ENCODE results near the gene GSTT2. TPM values are rescaled to one million over a fixed set of nuclear protein-coding genes. Genes with fewer than 3 reads are reported as not detected.
"Not testable (repeated sequence)": the region's sequence is repeated elsewhere in the genome, so short reads cannot be mapped to it uniquely, and the experiment has no call there.

Gene GSTT2
- polyA plus RNA-seq, 1 donor (not counting 4 experiments of a cell fraction or from before 2014, with no cell fraction given): 0.24 TPM

GRCh38 chr22:23986538-23987178 lies 6.7 kb downstream of the GSTT2 start:
- H3K79me2 ChIP-seq (ENCODE audit: control insufficient read depth, insufficient read depth, low read length); DNase-seq (ENCODE audit: low read depth, low spot score); H3K4me1 ChIP-seq (ENCODE audit: control insufficient read depth, extremely low read depth, insufficient read depth, low read length); H3K9me3 ChIP-seq (ENCODE audit: control insufficient read depth, low read depth, low read length); H3K4me3 ChIP-seq (ENCODE audit: control insufficient read depth in 2 of 3, extremely low read depth in 1 of 3, insufficient read depth in 2 of 3, low read depth in 1 of 3, low read length in 3 of 3); H3K27ac ChIP-seq (ENCODE audit: control insufficient read depth, insufficient read depth, low read length); H3K4me2 ChIP-seq (ENCODE audit: control insufficient read depth, extremely low read depth, insufficient read depth, low read depth, low read length); H3K27me3 ChIP-seq (ENCODE audit: control insufficient read depth, extremely low read depth, insufficient read depth, low read length); dilution Hi-C loops (cut with MboI; ENCODE audit: extremely low pct_ligation_motif_present, low sequenced_read_pairs); H3K9me1 ChIP-seq (ENCODE audit: control insufficient read depth, extremely low read depth, insufficient read depth, low read length); H4K20me1 ChIP-seq (ENCODE audit: control insufficient read depth, extremely low read depth, insufficient read depth, low read length); H3K9ac ChIP-seq (ENCODE audit: control insufficient read depth, extremely low read depth, insufficient read depth, low read length); H3K36me3 ChIP-seq (ENCODE audit: control insufficient read depth in 2 of 2, extremely low read depth in 1 of 2, insufficient read depth in 2 of 2, low read length in 2 of 2); FAIRE-seq; H2AFZ ChIP-seq (ENCODE audit: control insufficient read depth, low read length): not testable (repeated sequence)

GRCh38 chr22:23989583-23990244 lies 9.8 kb downstream of the GSTT2 start:
- dilution Hi-C loops (cut with MboI; ENCODE audit: extremely low pct_ligation_motif_present, low sequenced_read_pairs); H3K79me2 ChIP-seq (ENCODE audit: control insufficient read depth, insufficient read depth, low read length); DNase-seq (ENCODE audit: low read depth, low spot score); H3K27ac ChIP-seq (ENCODE audit: control insufficient read depth, insufficient read depth, low read length); H4K20me1 ChIP-seq (ENCODE audit: control insufficient read depth, extremely low read depth, insufficient read depth, low read length); H3K36me3 ChIP-seq (ENCODE audit: control insufficient read depth in 2 of 2, extremely low read depth in 1 of 2, insufficient read depth in 2 of 2, low read length in 2 of 2); H2AFZ ChIP-seq (ENCODE audit: control insufficient read depth, low read length); H3K27me3 ChIP-seq (ENCODE audit: control insufficient read depth, extremely low read depth, insufficient read depth, low read length); FAIRE-seq; H3K9ac ChIP-seq (ENCODE audit: control insufficient read depth, extremely low read depth, insufficient read depth, low read length); H3K4me3 ChIP-seq (ENCODE audit: control insufficient read depth in 2 of 3, extremely low read depth in 1 of 3, insufficient read depth in 2 of 3, low read depth in 1 of 3, low read length in 3 of 3); H3K9me3 ChIP-seq (ENCODE audit: control insufficient read depth, low read depth, low read length); H3K4me2 ChIP-seq (ENCODE audit: control insufficient read depth, extremely low read depth, insufficient read depth, low read depth, low read length); H3K9me1 ChIP-seq (ENCODE audit: control insufficient read depth, extremely low read depth, insufficient read depth, low read length); H3K4me1 ChIP-seq (ENCODE audit: control insufficient read depth, extremely low read depth, insufficient read depth, low read length): not testable (repeated sequence)

- FAIRE-seq; dilution Hi-C loops (cut with MboI; ENCODE audit: extremely low pct_ligation_motif_present, low sequenced_read_pairs): not testable (repeated sequence)
These were observed 13.1 kb downstream of the GSTT2 start for GRCh38 chr22:23993080-23993479.

GRCh38 chr22:23993581-23994177 lies 13.7 kb downstream of the GSTT2 start:
- H3K9ac ChIP-seq (ENCODE audit: control insufficient read depth, extremely low read depth, insufficient read depth, low read length); H3K27ac ChIP-seq (ENCODE audit: control insufficient read depth, insufficient read depth, low read length); H2AFZ ChIP-seq (ENCODE audit: control insufficient read depth, low read length); dilution Hi-C loops (cut with MboI; ENCODE audit: extremely low pct_ligation_motif_present, low sequenced_read_pairs); DNase-seq (ENCODE audit: low read depth, low spot score); H3K4me3 ChIP-seq (ENCODE audit: control insufficient read depth in 2 of 3, extremely low read depth in 1 of 3, insufficient read depth in 2 of 3, low read depth in 1 of 3, low read length in 3 of 3); H3K9me1 ChIP-seq (ENCODE audit: control insufficient read depth, extremely low read depth, insufficient read depth, low read length); H3K36me3 ChIP-seq (ENCODE audit: control insufficient read depth in 2 of 2, extremely low read depth in 1 of 2, insufficient read depth in 2 of 2, low read length in 2 of 2); H4K20me1 ChIP-seq (ENCODE audit: control insufficient read depth, extremely low read depth, insufficient read depth, low read length); H3K27me3 ChIP-seq (ENCODE audit: control insufficient read depth, extremely low read depth, insufficient read depth, low read length); H3K79me2 ChIP-seq (ENCODE audit: control insufficient read depth, insufficient read depth, low read length); H3K4me2 ChIP-seq (ENCODE audit: control insufficient read depth, extremely low read depth, insufficient read depth, low read depth, low read length); H3K4me1 ChIP-seq (ENCODE audit: control insufficient read depth, extremely low read depth, insufficient read depth, low read length); H3K9me3 ChIP-seq (ENCODE audit: control insufficient read depth, low read depth, low read length): not testable (repeated sequence)
- peak; percentile 53 for FAIRE-seq

More at GRCh38 chr22:23993080-23993479, 13.1 kb downstream of the GSTT2 start:
- H2AFZ ChIP-seq (ENCODE audit: control insufficient read depth, low read length); H3K27ac ChIP-seq (ENCODE audit: control insufficient read depth, insufficient read depth, low read length); H3K4me1 ChIP-seq (ENCODE audit: control insufficient read depth, extremely low read depth, insufficient read depth, low read length); H3K79me2 ChIP-seq (ENCODE audit: control insufficient read depth, insufficient read depth, low read length); H3K9me1 ChIP-seq (ENCODE audit: control insufficient read depth, extremely low read depth, insufficient read depth, low read length); H3K27me3 ChIP-seq (ENCODE audit: control insufficient read depth, extremely low read depth, insufficient read depth, low read length); H3K9me3 ChIP-seq (ENCODE audit: control insufficient read depth, low read depth, low read length); H3K4me2 ChIP-seq (ENCODE audit: control insufficient read depth, extremely low read depth, insufficient read depth, low read depth, low read length); H4K20me1 ChIP-seq (ENCODE audit: control insufficient read depth, extremely low read depth, insufficient read depth, low read length); DNase-seq (ENCODE audit: low read depth, low spot score); H3K9ac ChIP-seq (ENCODE audit: control insufficient read depth, extremely low read depth, insufficient read depth, low read length); H3K36me3 ChIP-seq (ENCODE audit: control insufficient read depth in 2 of 2, extremely low read depth in 1 of 2, insufficient read depth in 2 of 2, low read length in 2 of 2); H3K4me3 ChIP-seq (ENCODE audit: control insufficient read depth in 2 of 3, extremely low read depth in 1 of 3, insufficient read depth in 2 of 3, low read depth in 1 of 3, low read length in 3 of 3): not testable (repeated sequence)
